HL-60 (cell line): ENCODE results near the gene IL17RD.

Experiments
- DNase-seq, 2 experiments: peaks; one replicate each; pipeline ENCODE4 v3.0.0-alpha.2; 2010 to 2020; ENCODE audit warnings: low read depth in 1 of 2, low spot score in 1 of 2
- H3K27ac ChIP-seq: fragments of 250-450 bp; sonication (Bioruptor Pico); replicated peaks from 2 replicates; pipeline ENCODE4 v1.5.1; 2020; ENCODE audit warnings: mild to moderate bottlenecking, moderate library complexity
- H3K27me3 ChIP-seq: fragments of 250-450 bp; sonication (Bioruptor Pico); 2 replicates; pipeline ENCODE4 v1.5.1; 2021; ENCODE audit warnings: mild to moderate bottlenecking, moderate library complexity; ENCODE audit not compliant: insufficient read depth, poor library complexity, severe bottlenecking
- H3K4me3 ChIP-seq: replicated peaks from 2 replicates; pipeline ENCODE4 v1.5.1; 2011; ENCODE audit warnings: mild to moderate bottlenecking, control low read depth, low read length; ENCODE audit not compliant: insufficient read depth
- CTCF ChIP-seq: IDR thresholded peaks from one replicate; pipeline ENCODE4 v1.5.1; 2011; ENCODE audit warnings: low read length, control low read depth, inconsistent platforms; ENCODE audit not compliant: insufficient read depth
- GABPA ChIP-seq: IDR thresholded peaks from 2 replicates; pipeline ENCODE4 v1.6.1; 2012; ENCODE audit warnings: low read depth
- POLR2AphosphoS5 ChIP-seq: IDR thresholded peaks from 2 replicates; pipeline ENCODE4 v1.6.1; 2012; ENCODE audit warnings: low read depth
- REST ChIP-seq: IDR thresholded peaks from 2 replicates; pipeline ENCODE4 v1.6.1; 2012; ENCODE audit warnings: low read depth; ENCODE audit not compliant: insufficient replicate concordance
- SPI1 ChIP-seq: IDR thresholded peaks from 2 replicates; pipeline ENCODE4 v1.6.1; 2012; ENCODE audit warnings: low read depth, mild to moderate bottlenecking, borderline replicate concordance

The IL17RD gene

GRCh38 chr3:57135964-57136719, 29.0 kb downstream of the IL17RD start:
- Histone ChIP-seq H3K4me3 (no peak overlapping the region), H3K27me3 (peaks cover 3% of the 10 kb centered on the region), H3K27ac (no peak overlapping the region)
- no peak for TF ChIP-seq REST
- TF ChIP-seq SPI1: no peak
- no peak for TF ChIP-seq POLR2AphosphoS5
- no peak for TF ChIP-seq GABPA
- TF ChIP-seq CTCF: no peak
- DNase-seq: no peak

GRCh38 chr3:57133157-57133556, 32.0 kb downstream of the IL17RD start:
- Histone ChIP-seq H3K27me3 (peaks cover 2% of the 10 kb centered on the region), H3K27ac (no peak overlapping the region), H3K4me3 (no peak overlapping the region)
- no peak for DNase-seq
- TF ChIP-seq POLR2AphosphoS5: no peak
- TF ChIP-seq GABPA: no peak
- TF ChIP-seq REST: no peak
- TF ChIP-seq SPI1: no peak
- no peak for TF ChIP-seq CTCF

GRCh38 chr3:57132674-57133073, 32.5 kb downstream of the IL17RD start:
- Histone ChIP-seq H3K4me3 (no peak overlapping the region), H3K27me3 (peaks cover 2% of the 10 kb centered on the region), H3K27ac (no peak overlapping the region)
- DNase-seq: no peak
- no peak for TF ChIP-seq POLR2AphosphoS5
- no peak for TF ChIP-seq SPI1
- no peak for TF ChIP-seq CTCF
- no peak for TF ChIP-seq REST
- TF ChIP-seq GABPA: no peak
